Peyer's patch (tissue), 4 donors: ENCODE data around the gene PRSS33. TPM values are rescaled to one million over a fixed set of nuclear protein-coding genes. Genes with fewer than 3 reads are reported as not detected.

Experiments
- DNase-seq, 3 donors: peaks; one replicate each; pipeline ENCODE4 v3.0.0-alpha.2; 2017 to 2019
- H3K27ac ChIP-seq, 4 donors: fragments of 200-600 bp; sonication (generic); one replicate each; pipeline ENCODE4 v1.5.1; 2016 to 2019
- H3K27me3 ChIP-seq, 2 donors: fragments of 200-600 bp; sonication (generic); one replicate each; pipeline ENCODE4 v1.5.1; 2019
- H3K36me3 ChIP-seq, 3 donors: fragments of 200-600 bp; sonication (generic); one replicate each; pipeline ENCODE4 v1.5.1; 2016 to 2019
- H3K4me1 ChIP-seq, 4 donors: fragments of 200-600 bp; sonication (generic); one replicate each; pipeline ENCODE4 v1.5.1; 2016 to 2019
- H3K4me3 ChIP-seq, 4 donors: fragments of 200-600 bp; sonication (generic); 1 replicate in 3 of 4; 2 replicates in 1 of 4; pipeline ENCODE4 v1.5.1; 2016 to 2019; ENCODE audit warnings: mild to moderate bottlenecking in 1 of 4
- H3K9me3 ChIP-seq, 4 donors: fragments of 200-600 bp; sonication (generic); one replicate each; pipeline ENCODE4 v1.5.1; 2016 to 2019; ENCODE audit warnings: mild to moderate bottlenecking in 1 of 4
- POLR2A ChIP-seq, 2 donors: fragments of 450-650 bp; IDR thresholded peaks; one replicate each; pipeline ENCODE4 v1.5.1; 2017; ENCODE audit warnings: antibody characterized with exemption in 2 of 2, mild to moderate bottlenecking in 2 of 2, moderate library complexity in 2 of 2
- total RNA-seq, 4 donors: library from RNA; depleted of rRNA; stranded (reverse); fragments of >200 nt; gene quantifications; one replicate each; pipeline ENCODE4 v1.1.0, GENCODE V29; 2016
- TF ChIP-seq, protein P1 (sequence below), 6 experiments: fragments of 450-650 bp in 4 of 6; fragments of 200-600 bp in 2 of 6; sonication (generic) in 1 of 6; IDR thresholded peaks; one replicate each; pipeline ENCODE4 v1.5.1; 2017 to 2019; ENCODE audit warnings: antibody characterized with exemption in 6 of 6, mild to moderate bottlenecking in 3 of 6, moderate library complexity in 1 of 6

Gene PRSS33
- total RNA-seq, 4 donors from 2014 or later, result not detected

DNA sequence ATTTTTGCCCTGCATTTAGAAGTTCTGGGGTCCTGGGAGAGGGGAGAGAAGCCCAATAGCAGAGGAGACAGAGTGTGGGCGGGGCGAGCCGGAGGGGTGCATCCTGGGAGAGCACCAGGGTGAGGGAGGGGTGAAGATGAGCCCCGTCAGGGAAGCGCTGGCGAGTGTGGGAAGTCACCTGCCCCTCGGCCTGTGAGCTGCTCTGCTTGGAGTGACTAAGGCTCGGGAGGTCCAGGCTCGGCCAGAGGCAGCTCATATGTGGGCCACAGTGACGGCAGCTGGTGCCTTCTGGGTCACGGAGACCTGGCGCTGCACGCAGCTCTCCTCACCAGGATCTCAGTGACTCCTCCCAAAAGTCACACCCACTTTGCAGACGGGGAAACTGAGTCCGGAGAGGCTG, 43.8 kb upstream of the PRSS33 start:
- TF ChIP-seq, protein P1, sequence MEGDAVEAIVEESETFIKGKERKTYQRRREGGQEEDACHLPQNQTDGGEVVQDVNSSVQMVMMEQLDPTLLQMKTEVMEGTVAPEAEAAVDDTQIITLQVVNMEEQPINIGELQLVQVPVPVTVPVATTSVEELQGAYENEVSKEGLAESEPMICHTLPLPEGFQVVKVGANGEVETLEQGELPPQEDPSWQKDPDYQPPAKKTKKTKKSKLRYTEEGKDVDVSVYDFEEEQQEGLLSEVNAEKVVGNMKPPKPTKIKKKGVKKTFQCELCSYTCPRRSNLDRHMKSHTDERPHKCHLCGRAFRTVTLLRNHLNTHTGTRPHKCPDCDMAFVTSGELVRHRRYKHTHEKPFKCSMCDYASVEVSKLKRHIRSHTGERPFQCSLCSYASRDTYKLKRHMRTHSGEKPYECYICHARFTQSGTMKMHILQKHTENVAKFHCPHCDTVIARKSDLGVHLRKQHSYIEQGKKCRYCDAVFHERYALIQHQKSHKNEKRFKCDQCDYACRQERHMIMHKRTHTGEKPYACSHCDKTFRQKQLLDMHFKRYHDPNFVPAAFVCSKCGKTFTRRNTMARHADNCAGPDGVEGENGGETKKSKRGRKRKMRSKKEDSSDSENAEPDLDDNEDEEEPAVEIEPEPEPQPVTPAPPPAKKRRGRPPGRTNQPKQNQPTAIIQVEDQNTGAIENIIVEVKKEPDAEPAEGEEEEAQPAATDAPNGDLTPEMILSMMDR (IDR thresholded peaks at IDR 0.05), result no peak
- no peak for TF ChIP-seq POLR2A (IDR thresholded peaks at IDR 0.05)
- Histone ChIP-seq H3K4me3 (no peak overlapping the region), H3K27ac (no peak overlapping the region), H3K4me1 (no peaks in the 10 kb centered on the region), H3K36me3 (no peaks in the 10 kb centered on the region), H3K9me3 (no peaks in the 10 kb centered on the region), H3K27me3 (no peaks in the 10 kb centered on the region)
- no peak for DNase-seq

DNA sequence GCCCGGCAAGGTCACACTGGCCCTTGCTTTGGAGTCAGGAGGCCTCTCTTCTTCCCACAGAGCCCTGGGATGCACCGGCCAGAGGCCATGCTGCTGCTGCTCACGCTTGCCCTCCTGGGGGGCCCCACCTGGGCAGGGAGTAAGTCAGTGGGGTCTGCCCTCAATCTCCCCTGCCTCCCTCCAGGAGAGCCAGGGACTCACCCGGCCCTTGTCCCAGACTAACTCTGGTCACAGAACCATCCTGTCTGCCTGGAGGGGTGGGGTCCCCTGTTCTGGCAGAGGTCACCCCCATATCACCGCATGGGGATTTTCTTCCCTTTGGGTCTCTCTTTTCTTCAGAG, 43.0 kb upstream of the PRSS33 start:
- no peaks in the 10 kb centered on the region for H3K9me3 ChIP-seq
- H3K4me1 ChIP-seq, result no peaks in the 10 kb centered on the region
- H3K27me3 ChIP-seq, result no peaks in the 10 kb centered on the region
- no peaks in the 10 kb centered on the region for H3K36me3 ChIP-seq
- TF ChIP-seq POLR2A (IDR thresholded peaks at IDR 0.05), result no peak
- TF ChIP-seq, protein P1 (IDR thresholded peaks at IDR 0.05), result no peak
- peak overlapping the region in 1 of 4 donors; percentile 2 for H3K4me3 ChIP-seq
- no peak for DNase-seq
- peak overlapping the region in 2 of 4 donors; percentile 42 to 70 for H3K27ac ChIP-seq

DNA sequence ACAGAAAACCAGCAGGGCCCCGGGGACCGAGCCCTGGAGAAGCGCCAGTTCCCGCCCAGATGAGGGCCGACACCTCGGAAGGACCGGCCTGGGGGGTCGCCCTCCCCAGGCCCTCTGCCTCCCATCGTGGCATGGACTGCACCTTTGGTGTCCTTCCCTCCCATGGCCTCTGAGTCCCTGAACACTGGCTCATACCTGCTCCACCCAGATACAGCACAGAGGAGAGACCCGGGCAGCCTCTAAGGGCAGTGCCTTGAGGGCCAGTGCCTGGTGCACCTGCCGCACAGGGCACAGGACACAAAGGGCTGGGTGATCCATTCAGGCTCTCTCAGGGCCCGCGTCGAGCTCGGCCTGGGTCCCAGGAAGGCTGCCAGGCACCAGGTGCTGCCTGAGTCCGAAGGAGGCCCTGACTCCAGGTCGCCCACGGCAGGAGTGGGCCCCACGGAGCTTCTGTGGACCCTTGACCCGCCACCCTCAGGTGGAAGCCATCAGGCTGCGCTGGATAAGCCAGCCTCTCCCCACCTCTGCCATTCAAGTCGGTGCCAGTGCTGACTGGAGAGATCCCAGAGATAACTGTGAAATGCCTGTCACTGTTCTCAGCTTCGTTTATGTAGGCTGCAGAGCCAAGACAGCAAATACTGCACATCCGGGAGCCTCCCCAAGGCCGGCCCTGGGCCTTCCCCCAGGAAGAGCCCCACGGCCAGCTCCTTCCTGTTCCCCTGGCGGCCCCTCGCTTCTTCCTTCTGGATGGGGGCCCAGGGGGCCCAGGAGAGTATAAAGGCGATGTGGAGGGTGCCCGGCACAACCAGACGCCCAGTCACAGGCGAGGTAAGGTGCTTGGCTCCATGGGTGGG, 42.4 kb upstream of the PRSS33 start, which contains the start of gene ZG16B:
Gene ZG16B, plus strand, starts transcription at position 803 of the 854 bp plus-strand sequence. CDS start 139 bp downstream, outside the sequence.
- peak in 1 of 3 donors; percentile 59 for DNase-seq
- H3K36me3 ChIP-seq, result no peaks in the 10 kb centered on the region
- no peaks in the 10 kb centered on the region for H3K9me3 ChIP-seq
- no peaks in the 10 kb centered on the region for H3K27me3 ChIP-seq
- no peaks in the 10 kb centered on the region for H3K4me1 ChIP-seq
- H3K4me3 ChIP-seq, result peak within 1 kb of the TSS in 1 of 4 donors; percentile 2
- peak within 1 kb of the TSS in 3 of 4 donors; percentile 42 to 70 (median 52) for H3K27ac ChIP-seq
- TF ChIP-seq, protein P1 (IDR thresholded peaks at IDR 0.05), result no peak
- no peak for TF ChIP-seq POLR2A (IDR thresholded peaks at IDR 0.05)

DNA sequence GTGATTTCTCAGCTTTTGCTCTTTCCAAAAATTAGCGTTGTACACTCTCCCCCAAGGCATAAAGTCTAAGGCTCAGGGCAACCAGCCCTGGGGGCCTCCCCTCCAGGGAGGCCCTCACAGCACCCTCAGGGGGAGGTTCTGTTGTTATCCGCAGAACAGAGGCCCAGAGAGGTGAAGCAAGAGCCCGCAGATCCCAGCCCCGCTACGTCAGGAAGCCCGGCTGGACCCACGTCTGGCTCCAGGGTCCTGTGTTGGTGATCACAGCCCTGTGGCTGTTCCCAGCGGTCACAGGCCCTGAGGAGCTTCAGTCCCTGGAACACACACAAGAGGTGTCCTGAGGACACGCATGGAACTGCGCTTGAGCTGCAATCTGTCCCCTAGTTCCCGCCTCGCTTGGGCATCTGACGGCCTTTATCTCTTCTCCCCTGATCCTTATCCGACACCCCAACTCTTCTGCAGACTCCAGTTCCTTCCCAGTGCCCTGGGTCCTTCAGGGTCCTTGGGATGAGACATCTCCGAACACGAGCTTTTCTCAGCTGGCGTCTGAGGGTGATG, 41.6 kb upstream of the PRSS33 start:
- TF ChIP-seq, protein P1 (IDR thresholded peaks at IDR 0.05), result no peak
- no peak for TF ChIP-seq POLR2A (IDR thresholded peaks at IDR 0.05)
- H3K27me3 ChIP-seq, result no peaks in the 10 kb centered on the region
- H3K36me3 ChIP-seq, result no peaks in the 10 kb centered on the region
- H3K4me1 ChIP-seq, result no peaks in the 10 kb centered on the region
- DNase-seq, result peak in 1 of 3 donors; percentile 14
- no peak overlapping the region for H3K4me3 ChIP-seq
- H3K27ac ChIP-seq, result peak overlapping the region in 1 of 4 donors; percentile 70
- no peaks in the 10 kb centered on the region for H3K9me3 ChIP-seq

DNA sequence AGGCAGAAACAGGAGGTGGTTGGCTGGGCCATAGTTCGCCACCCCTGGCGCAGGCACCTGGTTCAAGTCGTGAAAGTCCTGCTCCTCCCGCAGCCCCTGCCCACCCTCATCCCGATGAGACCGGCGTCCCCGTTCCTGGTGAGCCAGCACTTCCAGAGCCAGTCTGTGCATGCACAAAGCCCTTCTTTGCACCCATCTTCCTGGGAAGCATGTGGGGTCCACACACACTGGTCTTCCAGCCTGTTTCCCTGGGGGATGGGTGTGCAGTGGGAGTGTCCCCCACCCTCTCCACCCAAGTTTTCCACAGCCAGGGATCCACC, 41.1 kb upstream of the PRSS33 start:
- H3K4me3 ChIP-seq, result no peak overlapping the region
- TF ChIP-seq, protein P1 (IDR thresholded peaks at IDR 0.05), result no peak
- no peak for TF ChIP-seq POLR2A (IDR thresholded peaks at IDR 0.05)
- no peaks in the 10 kb centered on the region for H3K27me3 ChIP-seq
- no peaks in the 10 kb centered on the region for H3K36me3 ChIP-seq
- no peaks in the 10 kb centered on the region for H3K4me1 ChIP-seq
- H3K27ac ChIP-seq, result no peak overlapping the region
- no peaks in the 10 kb centered on the region for H3K9me3 ChIP-seq
- peak in 1 of 3 donors; percentile 26 for DNase-seq
